Measurements from ENCODE around the gene TAF9B.

DNA sequence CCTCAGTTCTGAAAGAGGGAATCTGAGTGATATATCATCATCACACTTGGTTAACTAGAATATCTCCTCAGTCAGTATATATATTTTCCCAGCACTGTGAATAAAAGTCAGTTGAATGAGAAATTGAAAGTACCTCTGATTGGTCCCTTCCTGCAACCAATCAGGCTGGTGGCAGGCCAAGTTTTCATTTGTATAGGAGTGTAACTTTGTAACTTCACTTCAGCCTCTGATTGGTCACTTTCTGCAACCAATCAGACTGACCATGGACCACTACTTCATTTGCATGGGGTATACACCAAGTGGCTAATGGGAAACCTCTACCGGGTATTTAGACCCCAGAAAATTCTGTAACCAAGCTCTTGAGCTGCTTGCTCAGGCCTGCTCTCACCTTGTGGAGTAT is 37.4 kb downstream of the TAF9B start:
- TF ChIP-seq CTCF (IDR thresholded peaks at IDR 0.05; ENCODE audit: low read depth, low read length, poor library complexity, severe bottlenecking) = no peak
- TF ChIP-seq EZH2phosphoT487 (IDR thresholded peaks at IDR 0.05; ENCODE audit: borderline replicate concordance, low read length) = no peak
